HG02885 (cell line): ENCODE measurements around the gene ZNF362.
"Not testable (repeated sequence)": the region's sequence is repeated elsewhere in the genome, so short reads cannot be mapped to it uniquely, and the experiment has no call there.

ENCODE experiments used
- ATAC-seq: cut with Tn5 transposase; IDR thresholded peaks from one replicate; pipeline ENCODE4 v1.9.1; 2021; ENCODE audit warnings: mild to moderate bottlenecking; ENCODE audit not compliant: unreplicated experiment, poor library complexity

The ZNF362 gene

GRCh38 chr1:33300673-33301072, 44.4 kb downstream of the ZNF362 start:
- no peak for ATAC-seq

- no peak for ATAC-seq
Measured at GRCh38 chr1:33301273-33301984, 45.1 kb downstream of the ZNF362 start.

GRCh38 chr1:33302325-33302724, 46.0 kb downstream of the ZNF362 start:
- ATAC-seq, result no peak

- ATAC-seq, result no peak
Measured at GRCh38 chr1:33305016-33305415, 48.7 kb downstream of the ZNF362 start.

GRCh38 chr1:33305816-33306652, 49.7 kb downstream of the ZNF362 start:
- ATAC-seq, result no peak

GRCh38 chr1:33306653-33307493, 50.6 kb downstream of the ZNF362 start:
- no peak for ATAC-seq

GRCh38 chr1:33307494-33307864, 51.2 kb downstream of the ZNF362 start:
- ATAC-seq, result no peak

GRCh38 chr1:33309351-33309750, 53.1 kb downstream of the ZNF362 start:
- not testable (repeated sequence) for ATAC-seq

GRCh38 chr1:33310702-33311101, 54.4 kb downstream of the ZNF362 start:
- ATAC-seq, result no peak

GRCh38 chr1:33311706-33312412, 55.6 kb downstream of the ZNF362 start:
- no peak for ATAC-seq

- ATAC-seq, result no peak
Measured at GRCh38 chr1:33312413-33312749, 56.1 kb downstream of the ZNF362 start.

- ATAC-seq, result no peak
Measured at GRCh38 chr1:33314416-33314815, 58.1 kb downstream of the ZNF362 start.

- ATAC-seq, result no peak
Measured at GRCh38 chr1:33316601-33317000, 60.3 kb downstream of the ZNF362 start.

GRCh38 chr1:33317354-33317753, 61.1 kb downstream of the ZNF362 start:
- no peak for ATAC-seq

GRCh38 chr1:33317946-33318345, 61.7 kb downstream of the ZNF362 start:
- no peak for ATAC-seq

- no peak for ATAC-seq
Measured at GRCh38 chr1:33319186-33319948, 63.1 kb downstream of the ZNF362 start.

- no peak for ATAC-seq
Measured at GRCh38 chr1:33319949-33320618, 63.8 kb downstream of the ZNF362 start.

GRCh38 chr1:33320619-33321165, 64.4 kb downstream of the ZNF362 start, which contains the start of gene A3GALT2:
A3GALT2 (minus strand) TSS chr1:33321098; CDS start chr1:33321098, 0 bp downstream.
- ATAC-seq, result no peak

GRCh38 chr1:33321178-33321577, 64.9 kb downstream of the ZNF362 start:
- no peak for ATAC-seq
